ENCODE measurements around the gene SOX9.
"Not testable (repeated sequence)": the region's sequence is repeated elsewhere in the genome, so short reads cannot be mapped to it uniquely, and the experiment has no call there.

Gene SOX9

DNA sequence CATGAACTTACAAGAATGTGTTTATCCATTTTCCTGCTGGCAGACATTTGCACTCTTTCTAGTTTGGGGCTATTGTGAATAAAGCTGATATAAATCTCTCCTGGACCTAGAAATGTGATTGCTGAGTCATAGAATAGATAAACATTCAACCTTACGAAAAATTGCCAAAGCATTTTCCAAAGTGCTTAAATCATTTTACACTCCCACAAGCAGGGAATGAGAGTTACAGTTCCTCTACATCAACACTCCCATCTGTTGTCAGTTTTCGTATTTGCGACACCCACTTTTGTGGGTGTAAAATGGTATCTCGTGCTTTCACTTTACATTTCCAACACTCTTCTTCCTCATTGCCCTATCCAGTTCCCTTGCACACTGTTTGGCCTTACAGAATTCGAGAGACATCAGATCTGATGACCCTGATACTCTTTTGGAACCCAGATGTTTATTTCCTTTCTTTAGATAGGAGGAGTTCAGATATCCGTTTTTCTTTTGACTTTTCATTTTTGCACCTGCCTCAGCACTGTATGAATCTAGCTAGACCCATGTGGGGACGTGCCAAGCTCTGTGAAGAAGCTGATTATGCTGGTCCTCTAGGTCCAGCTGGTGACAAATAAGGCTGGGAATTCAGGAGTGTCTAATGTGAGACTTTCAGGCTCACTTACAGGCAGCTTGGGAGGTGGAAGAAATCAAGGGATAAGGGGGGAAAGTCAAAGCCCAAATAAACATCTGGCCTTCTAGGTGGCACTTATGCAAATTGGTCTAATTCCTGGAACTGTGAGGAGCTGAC is 14.0 kb downstream of the SOX9 start:
- no peak for DNase-seq

DNA sequence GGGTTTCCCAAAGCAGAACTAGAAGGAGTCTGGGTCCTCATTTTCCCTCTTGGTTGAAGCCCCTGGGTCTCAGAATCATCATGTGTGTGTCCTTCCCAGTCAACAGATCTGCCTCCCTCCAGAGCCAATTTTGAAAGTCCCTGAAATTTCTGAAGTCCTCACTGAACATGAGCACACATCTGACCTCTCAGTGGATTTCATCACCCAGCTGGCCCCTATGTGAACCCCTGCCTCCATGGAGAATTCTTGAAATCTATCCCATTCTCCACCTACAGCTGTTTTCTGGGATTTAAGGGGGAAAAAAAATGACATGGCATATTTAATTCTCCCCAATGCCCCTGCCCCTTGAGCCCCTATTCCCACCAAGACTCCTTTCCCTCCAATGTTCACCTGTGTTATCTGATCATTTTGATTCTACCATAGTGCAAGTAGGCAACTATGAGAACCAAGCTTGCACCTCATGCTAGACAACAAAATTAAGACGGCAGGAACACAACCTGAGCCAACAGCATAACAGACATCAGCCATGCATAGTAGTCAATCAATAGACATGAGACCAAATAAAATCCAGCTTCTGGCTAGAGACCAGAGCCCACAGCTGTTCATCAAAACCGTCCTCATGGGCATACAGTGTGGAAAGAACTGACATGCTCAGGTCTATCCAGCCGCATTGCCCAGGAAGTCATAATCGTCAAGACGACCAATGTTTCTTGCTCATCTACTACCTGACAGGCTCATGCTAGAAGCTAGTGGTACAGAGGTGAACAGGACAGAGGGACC is 14.9 kb downstream of the SOX9 start:
- DNase-seq, result peak; percentile 73

DNA sequence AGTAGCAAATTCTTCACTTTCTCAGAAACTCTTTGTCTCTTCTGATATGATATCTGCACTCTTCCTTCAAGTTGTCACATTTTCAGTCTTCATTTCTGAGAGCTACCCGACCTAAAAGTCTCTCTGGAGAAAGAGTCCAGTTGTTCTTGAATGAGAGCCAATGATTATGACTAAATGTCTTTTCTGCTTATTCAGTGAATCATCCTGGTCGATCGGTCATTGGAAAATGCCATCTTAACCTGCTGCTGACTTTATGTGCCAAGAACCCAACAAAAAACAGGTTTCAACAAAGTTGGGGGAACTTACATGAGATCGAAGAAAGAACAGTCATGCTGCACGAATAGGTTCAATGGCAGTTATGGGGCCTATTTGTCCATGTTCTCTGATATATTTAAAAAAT is 15.9 kb downstream of the SOX9 start:
- DNase-seq, result peak; percentile 49

DNA sequence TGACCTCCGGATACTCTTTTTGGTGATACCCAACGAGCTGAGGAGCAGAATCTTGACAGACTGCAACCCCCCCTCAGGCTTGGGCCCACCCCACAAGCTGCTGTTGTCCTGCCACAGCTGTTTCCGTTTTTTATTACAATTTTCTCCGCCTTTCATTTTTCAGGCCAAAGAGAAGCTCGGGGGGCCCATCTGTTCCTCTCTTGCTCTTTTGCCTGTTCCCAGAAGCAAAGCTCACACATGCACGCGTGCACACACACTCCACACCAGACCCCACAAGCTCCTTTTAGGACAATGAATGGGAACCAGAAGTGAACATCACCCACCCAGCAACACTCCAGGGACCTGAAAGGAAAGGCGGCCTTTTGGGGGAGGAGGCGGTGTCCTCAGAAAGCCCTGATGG is 16.3 kb downstream of the SOX9 start:
- peak; percentile 61 for DNase-seq

DNA sequence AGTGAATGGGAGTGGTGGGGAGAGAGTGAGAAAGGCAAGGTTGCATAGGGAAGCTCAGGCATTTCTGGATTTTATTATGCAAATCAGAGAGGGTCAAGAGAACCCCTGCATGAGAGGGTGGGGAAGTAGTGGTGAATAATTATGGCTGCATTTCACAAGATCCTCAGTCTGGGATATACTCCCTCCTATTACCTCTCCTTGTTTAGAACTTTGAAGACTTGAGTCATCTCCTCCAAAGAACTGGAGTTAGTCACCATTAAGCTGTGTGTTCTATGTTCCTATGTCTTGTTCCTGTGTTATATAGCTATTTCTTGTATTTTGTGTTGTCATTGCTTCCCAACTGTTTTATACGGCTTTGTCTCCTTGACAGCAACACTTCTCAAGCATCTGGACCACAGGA is 18.4 kb downstream of the SOX9 start:
- DNase-seq, result no peak

DNA sequence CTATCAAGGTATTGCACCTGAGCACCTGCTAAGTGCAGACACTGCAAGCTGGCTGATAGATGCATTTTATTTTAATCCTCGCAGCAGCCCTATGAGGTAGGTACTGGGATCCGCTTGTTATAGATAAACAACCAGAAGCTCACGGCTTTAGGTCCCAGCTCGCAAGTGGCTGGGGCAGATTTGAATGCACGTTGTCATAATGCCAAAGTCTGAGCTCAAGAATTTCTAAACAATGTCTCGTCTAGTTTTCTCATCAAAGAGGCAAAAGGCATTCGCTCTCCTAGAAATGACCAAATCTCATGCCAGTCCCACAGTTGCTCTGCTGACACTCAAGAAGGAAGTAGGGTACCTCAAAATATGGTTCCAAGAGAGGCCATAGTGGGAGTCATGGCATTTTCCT is 20.5 kb downstream of the SOX9 start:
- no peak for DNase-seq

DNA sequence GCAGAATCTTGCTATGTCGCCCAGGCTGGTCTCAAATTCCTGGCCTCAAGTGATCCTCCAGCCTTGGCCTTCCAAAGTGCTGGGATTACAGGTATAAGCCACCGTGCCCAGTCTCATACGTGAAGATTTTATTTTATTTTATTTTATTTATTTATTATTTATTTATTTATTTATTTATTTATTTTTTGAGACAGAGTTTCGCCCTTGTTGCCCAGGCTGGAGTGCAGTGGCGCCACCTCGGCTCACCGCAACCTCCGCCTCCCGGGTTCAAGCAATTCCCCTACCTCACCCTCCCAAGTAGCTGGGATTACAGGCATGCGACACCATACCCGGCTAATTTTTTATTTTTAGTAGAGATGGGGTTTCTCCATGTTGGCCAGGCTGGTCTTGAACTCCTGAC is 21.3 kb downstream of the SOX9 start:
- DNase-seq, result not testable (repeated sequence)

DNA sequence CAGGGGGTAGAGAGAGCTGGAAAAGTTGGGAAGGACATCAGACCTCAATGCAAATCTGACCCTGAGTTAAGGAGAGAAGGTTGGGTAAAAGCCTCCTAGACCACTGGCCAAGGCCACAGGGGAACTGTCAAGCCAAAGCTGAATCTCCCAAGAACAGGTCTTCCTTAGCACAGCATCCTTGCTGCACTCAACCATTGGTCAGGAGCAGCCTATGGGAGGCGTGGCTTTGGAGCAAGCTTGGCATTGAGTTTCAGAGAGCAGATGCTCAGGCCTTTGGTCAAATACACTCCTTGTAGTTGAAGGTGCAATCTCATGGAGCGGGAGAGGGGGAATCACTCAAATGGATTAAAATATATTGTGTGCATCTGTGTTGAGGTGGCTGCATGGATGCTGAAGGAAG is 21.8 kb downstream of the SOX9 start:
- DNase-seq, result no peak

DNA sequence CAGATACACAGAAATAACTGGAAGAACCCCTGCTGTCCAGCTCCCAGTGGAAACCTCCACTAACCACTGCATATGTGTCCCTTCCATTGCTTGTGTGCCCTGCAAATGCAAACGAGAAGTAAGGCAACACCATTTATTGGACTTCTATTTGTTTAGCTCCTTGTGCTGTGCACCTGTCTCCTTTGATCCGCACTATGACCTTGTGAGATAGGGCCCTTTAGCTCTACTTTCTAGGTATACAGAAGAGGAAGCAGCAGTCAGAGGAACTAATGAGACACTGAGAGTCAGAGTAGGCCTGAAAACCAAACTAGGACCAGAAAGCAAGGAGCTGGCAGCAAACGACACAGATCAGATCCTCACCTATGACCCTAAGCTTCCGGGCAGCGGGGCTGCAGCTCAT is 22.4 kb downstream of the SOX9 start:
- DNase-seq, result no peak

DNA sequence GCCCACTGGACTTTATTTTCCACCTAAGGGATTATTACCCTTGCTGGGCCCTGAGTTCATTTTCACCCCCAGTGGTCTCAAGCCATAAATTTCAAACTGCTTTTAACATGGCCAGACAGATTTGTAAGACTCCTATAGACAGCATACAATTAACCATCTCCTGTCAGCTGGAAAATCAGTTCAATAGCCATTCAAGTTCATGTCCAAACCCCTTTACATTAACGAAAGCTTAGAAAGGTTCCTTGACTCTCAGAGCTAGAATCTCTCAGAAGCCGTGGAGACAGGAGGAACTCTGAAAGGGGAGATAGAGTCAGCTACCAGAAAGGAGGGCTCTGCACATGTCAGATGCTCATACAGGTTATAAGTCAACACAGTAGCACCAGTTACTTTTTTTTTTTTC is 23.3 kb downstream of the SOX9 start:
- no peak for DNase-seq

DNA sequence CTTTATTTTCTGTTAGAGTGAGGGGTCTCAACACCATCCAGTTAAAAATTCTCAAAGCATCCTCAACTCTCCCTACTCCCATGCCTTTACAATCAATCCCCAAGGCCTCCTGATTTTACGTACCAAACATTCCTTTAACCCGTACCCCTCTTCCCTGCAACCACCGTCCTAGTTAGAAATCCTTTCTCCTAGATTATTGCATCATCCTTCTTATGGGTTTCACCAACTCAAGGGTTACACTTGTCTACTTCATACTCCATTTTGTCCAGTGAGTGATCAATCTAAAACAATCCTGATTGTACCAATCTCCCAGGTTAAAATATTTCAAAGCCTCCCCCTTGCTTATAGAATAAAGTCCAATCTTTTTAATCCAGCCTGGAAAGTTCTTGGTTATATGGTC is 24.7 kb downstream of the SOX9 start:
- no peak for DNase-seq

DNA sequence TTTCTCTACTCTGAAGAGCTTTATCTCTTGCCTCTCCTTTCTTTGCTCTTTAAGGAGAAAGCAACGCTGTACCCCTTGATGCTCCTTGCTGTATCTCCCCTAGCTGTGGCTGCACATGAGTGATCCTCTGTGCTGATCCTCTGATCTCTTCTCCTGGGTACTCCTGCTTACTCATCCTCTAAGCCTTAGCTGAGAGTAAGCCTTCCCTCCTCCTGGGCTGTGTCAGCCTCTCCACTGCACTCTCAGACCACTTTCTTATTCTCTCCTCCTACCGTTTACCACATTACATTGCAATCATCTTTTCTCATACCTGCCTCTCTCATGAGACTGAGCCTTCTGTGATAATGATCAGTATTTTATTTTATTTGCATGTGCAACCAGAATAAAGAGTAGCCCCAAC is 25.1 kb downstream of the SOX9 start:
- no peak for DNase-seq

DNA sequence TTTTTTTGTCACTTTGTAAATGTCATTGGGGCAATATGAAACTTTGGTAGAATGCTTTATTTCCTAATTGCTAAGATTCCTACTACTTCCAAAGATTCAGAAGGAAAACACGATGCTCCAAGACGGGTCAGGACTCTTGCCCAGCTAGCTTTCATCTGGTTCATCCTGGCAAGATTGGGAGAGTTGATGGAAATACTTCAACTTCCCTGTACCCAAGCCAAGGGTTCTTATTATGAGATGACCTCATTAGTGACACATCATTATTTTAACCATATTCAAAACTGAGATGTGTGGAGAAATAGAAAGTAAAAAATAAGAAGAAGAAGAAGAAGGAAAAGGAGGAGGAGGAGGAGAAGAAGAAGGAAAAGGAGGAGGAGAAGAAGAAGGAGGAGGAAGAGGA is 25.6 kb downstream of the SOX9 start:
- DNase-seq, result no peak

DNA sequence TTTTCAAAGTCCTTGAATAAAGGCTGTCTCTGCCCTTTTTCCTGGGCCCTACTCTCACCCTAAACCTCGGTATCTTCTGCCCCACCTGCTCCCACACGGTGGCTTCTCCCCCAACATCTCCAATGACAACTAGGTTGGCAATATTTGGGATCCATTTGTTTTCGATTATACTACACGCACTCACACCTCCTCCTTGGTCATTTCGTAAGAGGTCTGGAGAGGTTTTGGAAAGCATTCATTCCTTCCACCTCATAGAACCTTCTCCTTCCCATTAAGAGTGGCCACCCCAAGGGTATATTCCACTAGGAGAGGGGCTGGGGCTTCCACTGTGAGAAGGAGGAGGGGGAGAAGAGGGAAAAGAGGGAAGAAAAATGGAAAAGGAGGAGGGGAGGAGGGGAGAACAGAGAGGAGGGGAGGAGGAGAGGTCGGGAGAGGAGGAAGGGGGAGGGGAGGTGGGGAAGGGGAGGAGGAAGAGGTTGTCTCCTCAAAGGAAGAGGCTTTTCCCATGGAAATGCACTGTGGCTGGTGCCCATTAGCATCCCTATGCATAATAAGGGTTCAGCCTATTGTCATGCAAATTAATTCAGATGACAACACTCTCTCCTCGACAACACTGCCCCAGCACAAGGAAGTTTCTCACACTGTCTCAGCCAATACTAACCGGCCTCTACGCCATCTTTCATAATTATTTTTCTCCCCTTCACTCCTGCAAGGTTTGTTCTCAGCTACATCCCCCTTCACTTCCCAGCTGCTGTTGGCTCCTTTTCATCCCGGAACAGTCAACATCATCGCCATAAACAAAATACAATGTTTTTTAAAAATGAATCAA is 30.0 kb downstream of the SOX9 start:
- DNase-seq, result no peak

DNA sequence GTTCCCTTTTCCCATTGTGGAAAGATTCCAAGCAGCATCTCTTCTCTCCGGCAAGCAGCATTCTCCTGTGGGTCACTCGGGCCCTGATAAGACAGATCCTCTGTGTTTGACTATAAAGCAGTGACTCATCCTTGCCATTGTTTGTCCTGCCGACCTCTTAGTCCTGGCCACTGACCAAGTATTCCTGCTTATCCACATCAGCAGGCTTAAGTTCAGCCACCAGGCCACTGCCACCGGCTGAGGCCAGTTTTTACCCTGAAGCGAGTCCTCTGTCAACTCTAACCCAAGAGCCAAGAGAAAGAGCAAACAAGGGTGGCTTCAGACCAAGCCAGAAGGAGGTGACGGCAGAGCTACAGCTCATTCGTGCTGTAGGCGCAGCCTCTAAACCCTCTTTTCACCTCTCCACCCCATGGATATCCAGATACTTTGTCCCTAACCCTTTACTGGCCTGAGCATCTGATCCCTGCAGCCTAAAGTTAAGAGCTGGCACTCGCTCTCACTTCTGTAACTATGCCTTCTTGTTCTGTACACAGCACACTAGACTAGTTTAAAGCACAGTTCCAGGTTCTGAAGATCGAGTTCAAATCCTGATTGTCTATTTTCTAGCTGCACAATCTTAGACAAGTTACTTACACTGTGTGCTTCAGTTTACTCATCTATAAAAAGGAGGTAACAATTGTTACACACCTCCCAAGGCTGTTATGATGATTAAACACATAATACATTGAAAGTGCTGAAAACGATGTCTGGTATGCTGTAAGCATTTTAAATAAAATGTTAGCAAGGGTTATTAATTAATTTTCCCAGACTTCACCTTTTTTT is 31.0 kb downstream of the SOX9 start:
- DNase-seq, result no peak

DNA sequence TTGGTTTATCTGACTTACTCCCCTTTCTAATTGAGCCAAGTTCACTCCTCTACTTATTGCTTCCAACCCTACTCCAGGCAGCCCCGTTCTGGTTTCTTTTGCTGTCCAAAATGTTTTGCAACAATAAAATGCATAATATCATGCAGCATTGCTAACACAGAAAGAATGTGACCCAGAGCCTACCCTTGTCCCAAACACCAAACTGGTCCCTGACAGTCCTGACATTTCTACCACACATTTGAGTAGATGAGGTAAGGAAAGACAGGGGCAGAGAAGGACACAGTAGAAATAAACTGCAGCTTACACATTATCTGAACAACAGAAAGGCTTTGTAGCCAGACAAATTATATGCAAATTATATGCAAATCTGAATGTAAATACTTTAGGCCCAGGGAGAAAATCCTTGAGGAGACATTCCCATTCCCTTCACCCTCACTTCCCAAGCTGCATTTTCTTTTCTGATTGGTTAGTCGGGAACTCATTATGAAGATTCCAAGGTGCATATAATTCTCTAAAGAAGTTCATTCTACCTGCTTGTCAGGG is 31.6 kb downstream of the SOX9 start:
- no peak for DNase-seq

DNA sequence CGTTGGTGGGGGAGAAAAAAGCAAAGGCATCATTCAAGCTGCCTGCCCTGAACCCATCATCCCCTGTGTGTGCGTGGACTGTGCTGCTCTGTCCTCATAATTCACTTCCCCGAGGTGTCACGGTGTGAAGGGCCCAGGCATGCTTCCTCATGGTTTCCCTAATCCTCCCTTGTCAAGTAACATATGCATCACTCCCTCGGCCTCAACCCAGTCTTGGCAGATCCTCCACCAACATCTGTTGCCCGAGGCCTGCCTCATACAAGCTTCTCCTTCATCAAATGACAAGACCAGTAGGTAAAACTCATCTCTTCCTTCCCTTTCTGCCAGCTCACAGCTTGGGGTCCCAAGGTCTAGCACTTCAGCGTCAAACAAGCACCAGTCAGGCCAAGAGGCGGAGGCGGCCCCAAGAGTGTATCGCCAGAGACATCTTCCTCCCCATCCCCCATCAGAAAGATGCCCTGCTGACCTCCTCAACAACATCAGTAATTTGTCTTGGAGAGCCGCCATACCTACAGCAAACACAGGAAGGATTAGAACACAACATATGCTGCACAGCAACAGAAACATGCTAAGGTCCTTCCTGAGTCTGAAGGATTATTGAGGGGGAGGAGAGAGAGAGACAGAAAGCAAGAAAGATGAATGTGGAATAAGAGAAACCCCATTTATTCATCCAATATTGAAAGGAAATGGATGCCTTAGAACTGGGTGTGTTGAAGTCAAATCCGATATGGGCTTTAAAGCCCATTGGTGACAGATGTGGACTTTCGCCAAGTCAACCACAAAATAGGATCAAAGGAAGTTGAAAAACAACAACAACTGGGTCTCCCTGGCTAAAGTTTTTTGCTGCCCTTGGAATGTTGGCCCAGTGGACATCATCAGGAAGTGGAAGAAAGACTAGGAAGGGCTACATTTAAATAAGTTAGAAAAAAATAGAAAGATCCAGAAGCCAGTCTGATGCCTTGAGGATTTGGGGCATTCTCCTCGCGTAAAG is 38.4 kb downstream of the SOX9 start:
- peak; percentile 99 for DNase-seq

DNA sequence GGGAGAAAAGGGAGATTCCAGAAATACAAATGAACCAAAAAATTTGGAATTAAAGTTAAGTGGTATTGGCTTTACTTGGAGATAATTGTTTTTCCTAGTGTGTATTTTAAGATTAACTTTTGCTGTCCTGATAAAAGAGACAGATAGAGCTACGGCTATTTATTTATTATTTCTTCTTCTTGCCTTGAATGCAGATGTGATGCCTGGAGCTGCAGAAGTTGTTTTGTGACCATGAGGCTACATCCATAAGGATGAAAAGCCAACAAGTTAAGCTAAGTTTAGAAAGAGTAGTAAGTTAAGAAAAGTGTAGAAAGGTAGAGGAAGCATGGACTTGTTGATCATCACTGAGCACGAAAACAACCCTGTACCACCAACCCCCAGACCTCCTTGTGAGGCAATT is 41.7 kb downstream of the SOX9 start:
- no peak for DNase-seq

DNA sequence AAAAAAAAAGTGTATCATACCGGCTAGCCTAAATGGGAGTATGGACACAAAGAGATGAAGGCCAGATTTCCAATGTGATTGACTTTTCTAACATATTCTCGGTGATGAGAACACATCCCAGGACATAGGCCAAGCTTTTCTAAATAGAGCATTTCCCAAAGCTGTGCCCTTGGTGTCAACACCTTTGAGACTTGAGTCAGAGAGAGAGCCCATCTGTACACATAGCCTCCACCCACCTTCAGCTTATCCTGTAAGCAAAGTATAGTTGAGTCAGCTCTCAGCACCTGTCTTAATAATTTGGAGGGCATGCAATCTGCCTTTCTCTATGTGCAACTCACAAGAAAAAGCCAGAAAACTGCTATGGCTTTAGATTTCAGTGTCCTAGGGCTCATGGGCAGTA is 42.7 kb downstream of the SOX9 start:
- no peak for DNase-seq

DNA sequence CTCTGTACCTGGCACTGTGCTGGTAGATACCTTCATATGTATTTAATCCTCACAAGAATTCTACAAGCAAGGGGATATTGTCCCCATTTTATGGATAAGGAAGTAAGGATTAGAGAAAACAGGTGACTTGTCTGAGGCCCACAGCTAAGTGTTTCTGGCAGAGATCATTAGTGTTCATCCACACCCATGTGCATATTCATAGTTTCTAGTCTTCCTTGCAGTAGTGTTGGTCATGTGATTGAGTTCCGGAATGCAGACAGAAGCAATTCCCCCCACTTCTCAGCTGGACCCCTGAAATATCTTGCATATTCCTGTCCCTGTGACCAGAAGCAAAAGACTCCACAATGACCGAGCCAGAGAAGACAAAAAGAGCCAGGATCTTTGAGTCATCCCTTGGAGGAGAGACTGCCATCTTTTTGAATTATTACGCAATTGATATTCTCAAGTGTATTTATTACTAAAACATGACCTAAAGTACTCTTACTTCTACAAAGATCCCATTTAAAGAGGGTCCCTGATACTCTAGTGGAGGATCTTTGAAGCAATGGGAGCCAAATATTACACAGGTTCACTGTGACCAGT is 43.4 kb downstream of the SOX9 start:
- DNase-seq, result no peak
